GM12873 (cell line): Measurements from ENCODE around the gene ZMAT2.

Experiments
- TF ChIP-seq, protein P1 (sequence below): IDR thresholded peaks from 2 replicates; pipeline ENCODE4 v1.5.1; 2012; ENCODE audit warnings: low read depth, mild to moderate bottlenecking, moderate library complexity, low read length, control low read depth; ENCODE audit not compliant: insufficient read depth; ENCODE audit errors: missing control alignments

ZMAT2 gene

DNA sequence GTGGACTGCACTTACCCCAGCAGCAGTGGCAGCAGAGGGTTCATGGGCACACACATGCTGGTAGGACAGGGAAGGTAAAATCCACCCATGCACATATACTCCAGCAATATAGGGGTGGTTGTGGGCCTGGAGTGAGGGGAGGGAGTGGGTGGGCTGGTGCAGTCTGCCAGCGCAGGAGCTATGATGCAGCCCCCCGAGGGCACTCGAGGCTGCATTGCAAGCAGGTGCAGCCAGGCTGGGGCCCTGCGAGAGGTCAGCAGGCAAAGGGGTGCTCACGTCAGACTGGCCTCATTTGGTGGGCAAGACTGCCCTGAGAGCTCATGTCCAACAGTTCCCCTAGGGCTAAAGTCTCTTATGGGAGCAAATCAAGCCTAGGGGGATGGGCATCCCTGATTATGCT is 53.3 kb downstream of the ZMAT2 start:
- TF ChIP-seq, protein P1, sequence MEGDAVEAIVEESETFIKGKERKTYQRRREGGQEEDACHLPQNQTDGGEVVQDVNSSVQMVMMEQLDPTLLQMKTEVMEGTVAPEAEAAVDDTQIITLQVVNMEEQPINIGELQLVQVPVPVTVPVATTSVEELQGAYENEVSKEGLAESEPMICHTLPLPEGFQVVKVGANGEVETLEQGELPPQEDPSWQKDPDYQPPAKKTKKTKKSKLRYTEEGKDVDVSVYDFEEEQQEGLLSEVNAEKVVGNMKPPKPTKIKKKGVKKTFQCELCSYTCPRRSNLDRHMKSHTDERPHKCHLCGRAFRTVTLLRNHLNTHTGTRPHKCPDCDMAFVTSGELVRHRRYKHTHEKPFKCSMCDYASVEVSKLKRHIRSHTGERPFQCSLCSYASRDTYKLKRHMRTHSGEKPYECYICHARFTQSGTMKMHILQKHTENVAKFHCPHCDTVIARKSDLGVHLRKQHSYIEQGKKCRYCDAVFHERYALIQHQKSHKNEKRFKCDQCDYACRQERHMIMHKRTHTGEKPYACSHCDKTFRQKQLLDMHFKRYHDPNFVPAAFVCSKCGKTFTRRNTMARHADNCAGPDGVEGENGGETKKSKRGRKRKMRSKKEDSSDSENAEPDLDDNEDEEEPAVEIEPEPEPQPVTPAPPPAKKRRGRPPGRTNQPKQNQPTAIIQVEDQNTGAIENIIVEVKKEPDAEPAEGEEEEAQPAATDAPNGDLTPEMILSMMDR = no peak
